MM.1S (cell line): ENCODE measurements around the gene UBLCP1.

ENCODE experiments used
- EZH2 ChIP-seq: fragments of 300-600 bp; sonication (generic); optimal IDR thresholded peaks from 2 replicates; pipeline ENCODE3; 2017; ENCODE audit warnings: low read depth, mild to moderate bottlenecking, antibody characterized with exemption, low read length, mixed read lengths
- EZH2phosphoT487 ChIP-seq: fragments of 300-600 bp; sonication (generic); IDR thresholded peaks from 2 replicates; pipeline ENCODE4 v1.6.1; 2018; ENCODE audit warnings: antibody characterized with exemption, low read length
- TF ChIP-seq, protein P1 (sequence below): fragments of 300-600 bp; sonication (generic); IDR thresholded peaks from 2 replicates; pipeline ENCODE4 v1.5.1; 2016; ENCODE audit warnings: antibody characterized with exemption, low read length, mixed read lengths

GRCh38 chr5:159231167-159231566, 31.9 kb upstream of the UBLCP1 start:
- TF ChIP-seq, protein P1, sequence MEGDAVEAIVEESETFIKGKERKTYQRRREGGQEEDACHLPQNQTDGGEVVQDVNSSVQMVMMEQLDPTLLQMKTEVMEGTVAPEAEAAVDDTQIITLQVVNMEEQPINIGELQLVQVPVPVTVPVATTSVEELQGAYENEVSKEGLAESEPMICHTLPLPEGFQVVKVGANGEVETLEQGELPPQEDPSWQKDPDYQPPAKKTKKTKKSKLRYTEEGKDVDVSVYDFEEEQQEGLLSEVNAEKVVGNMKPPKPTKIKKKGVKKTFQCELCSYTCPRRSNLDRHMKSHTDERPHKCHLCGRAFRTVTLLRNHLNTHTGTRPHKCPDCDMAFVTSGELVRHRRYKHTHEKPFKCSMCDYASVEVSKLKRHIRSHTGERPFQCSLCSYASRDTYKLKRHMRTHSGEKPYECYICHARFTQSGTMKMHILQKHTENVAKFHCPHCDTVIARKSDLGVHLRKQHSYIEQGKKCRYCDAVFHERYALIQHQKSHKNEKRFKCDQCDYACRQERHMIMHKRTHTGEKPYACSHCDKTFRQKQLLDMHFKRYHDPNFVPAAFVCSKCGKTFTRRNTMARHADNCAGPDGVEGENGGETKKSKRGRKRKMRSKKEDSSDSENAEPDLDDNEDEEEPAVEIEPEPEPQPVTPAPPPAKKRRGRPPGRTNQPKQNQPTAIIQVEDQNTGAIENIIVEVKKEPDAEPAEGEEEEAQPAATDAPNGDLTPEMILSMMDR = no peak
- TF ChIP-seq EZH2phosphoT487 (no peak), EZH2 (no peak)
